Measurements from ENCODE around the gene RABGAP1L.
A peak's percentile ranks its signal among the peaks of the same experiment; 100 is the strongest.
"Not testable (repeated sequence)": the region's sequence is repeated elsewhere in the genome, so short reads cannot be mapped to it uniquely, and the experiment has no call there.

RABGAP1L gene

GRCh38 chr1:174197547-174197946 is 38.2 kb downstream of the RABGAP1L start:
- DNase-seq (ENCODE audit: low read depth): no peak

DNA sequence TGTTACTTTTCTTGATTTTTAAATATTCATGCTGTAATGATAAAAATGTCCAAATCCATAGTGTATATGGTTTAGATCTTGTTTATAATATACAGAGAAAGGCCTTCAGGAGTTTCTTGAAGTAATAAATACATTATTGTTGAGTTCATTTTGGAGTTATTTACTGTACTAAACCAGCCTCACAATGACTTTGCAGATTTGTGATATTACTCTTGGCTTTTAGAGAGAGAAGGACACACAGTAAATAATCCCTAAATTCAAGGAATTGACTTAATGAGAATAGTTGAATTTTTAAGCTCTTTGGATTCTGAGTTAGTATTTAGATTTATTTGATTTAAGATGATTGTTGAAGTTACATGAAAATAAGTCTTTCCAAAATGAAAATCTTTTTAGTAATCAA is 38.9 kb downstream of the RABGAP1L start:
- no peak for DNase-seq (ENCODE audit: low read depth)

DNA sequence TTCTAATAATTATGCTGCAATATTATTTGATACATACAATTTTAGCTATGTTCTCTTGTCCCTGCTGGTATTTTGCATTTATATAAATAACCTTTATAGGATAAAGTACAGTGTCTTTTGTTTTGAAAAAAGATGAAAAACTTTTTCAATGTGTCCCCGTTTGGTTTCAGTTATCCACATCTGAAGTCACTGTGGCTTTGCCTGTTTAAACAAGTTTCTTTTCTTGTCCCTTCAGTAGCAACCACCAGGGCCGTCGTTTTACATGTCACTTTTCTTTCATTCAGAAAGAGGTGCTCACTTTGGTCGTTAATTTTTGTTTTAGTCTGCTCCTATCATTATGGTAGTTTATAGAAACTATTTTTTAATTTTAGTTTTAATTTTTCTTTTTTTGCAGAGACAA is 41.4 kb downstream of the RABGAP1L start:
- DNase-seq (ENCODE audit: low read depth): no peak

DNA sequence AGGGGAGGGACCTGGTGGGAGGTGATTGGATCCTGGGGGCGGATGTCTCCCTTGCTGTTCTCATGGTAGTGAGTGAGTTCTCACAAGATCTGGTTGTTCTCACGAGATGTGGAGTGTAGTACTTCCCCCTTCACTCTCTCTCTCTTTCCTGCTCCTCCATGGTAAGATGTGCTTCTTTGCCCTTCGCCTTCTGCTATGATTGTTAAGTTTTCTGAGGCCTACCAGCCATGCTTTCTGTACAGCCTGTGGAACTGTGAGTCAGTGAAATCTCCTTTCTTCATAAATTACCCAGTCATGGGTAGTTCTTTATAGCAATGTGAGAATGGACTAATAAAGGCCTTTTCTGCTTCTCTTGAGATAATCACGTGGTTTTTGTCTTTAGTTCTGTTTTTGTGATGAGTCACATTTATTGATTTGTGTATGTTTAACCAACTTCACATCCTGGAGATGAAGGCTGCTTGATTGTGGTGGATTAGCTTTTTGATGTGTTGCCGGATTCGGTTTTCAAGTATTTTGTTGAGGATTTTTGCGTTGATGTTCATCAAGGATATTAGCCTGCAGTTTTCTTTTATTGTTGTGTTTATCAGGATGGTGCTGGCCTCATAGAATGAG is 45.5 kb downstream of the RABGAP1L start:
- DNase-seq (ENCODE audit: low read depth): no peak

DNA sequence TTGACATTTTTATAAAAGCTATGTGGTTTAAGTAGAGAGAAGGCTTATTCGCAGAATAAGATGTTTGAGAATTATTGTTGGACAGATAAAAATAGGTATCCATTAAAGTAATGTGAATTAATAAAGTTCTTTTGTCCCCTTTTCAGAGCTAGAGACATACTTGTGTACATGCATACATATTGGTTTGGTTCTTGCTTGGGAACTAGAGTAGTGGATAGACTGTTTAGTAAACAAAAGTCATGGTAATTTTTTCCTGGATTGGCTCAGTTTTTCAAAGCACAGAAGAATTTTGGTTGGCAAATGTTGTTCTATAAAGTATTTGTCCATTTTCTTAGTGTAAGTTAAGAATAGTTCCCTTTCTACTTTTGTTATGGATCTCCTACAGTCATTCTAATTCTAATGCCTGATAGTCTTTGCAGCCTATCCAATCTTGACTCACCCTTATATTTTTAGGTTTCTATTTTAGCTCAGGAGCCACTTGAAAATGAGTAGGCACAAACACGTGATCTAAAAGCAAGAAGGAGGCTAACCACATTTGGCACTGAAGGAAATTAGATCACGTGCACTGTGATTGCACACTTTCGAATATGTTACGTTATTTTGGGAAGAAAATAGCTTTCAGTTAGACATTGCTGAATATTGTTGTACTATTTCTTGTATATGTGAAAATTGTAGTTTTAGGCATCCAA is 47.0 kb downstream of the RABGAP1L start:
- no peak for DNase-seq (ENCODE audit: low read depth)

GRCh38 chr1:174209347-174210187 is 50.2 kb downstream of the RABGAP1L start:
- DNase-seq (ENCODE audit: low read depth): no peak

- DNase-seq (ENCODE audit: low read depth): no peak
Measured at GRCh38 chr1:174211486-174211885, 52.2 kb downstream of the RABGAP1L start.

GRCh38 chr1:174215766-174216165 is 56.4 kb downstream of the RABGAP1L start:
- no peak for DNase-seq (ENCODE audit: low read depth)

GRCh38 chr1:174217248-174217647 is 57.9 kb downstream of the RABGAP1L start:
- DNase-seq (ENCODE audit: low read depth): no peak

DNA sequence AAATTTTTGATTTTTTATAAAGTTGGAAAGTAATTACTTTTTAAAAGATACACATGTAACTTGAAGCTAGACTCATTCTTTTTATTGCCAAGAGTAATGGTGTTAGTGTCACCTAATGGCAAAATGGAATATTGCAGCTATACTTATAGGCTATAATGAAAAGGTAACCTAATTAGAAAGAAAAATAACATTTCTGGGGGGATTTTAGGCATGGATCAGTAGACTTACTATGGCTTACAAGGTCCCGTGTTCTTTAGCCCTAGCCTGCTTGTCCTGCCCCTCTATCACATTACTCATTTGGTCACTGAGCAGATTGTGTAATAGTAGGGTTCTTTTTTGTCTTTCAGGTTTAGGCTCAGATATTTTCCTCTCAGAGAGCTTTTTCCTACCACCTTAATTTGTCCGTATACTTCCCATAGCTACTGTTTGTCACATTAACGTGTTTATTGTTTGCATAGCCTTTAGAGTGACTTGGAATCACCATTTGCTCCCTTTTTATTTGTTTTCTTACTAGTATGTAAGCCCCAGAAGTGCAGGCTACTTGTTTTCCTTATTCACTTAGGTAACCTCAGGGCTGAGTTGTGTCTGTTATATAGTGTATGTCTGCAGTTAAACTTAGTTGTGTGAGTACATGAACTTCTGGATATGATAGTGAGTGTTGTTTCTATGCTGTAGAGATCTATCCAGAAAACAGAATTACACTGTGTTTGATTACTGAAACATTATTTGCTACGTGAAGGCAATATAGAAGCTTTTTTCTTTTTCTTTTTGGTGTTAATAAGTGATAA is 58.7 kb downstream of the RABGAP1L start:
- DNase-seq (ENCODE audit: low read depth): no peak

- no peak for DNase-seq (ENCODE audit: low read depth)
Measured at GRCh38 chr1:174218983-174219382, 59.7 kb downstream of the RABGAP1L start.

GRCh38 chr1:174219606-174220370 is 60.5 kb downstream of the RABGAP1L start:
- no peak for DNase-seq (ENCODE audit: low read depth)

DNA sequence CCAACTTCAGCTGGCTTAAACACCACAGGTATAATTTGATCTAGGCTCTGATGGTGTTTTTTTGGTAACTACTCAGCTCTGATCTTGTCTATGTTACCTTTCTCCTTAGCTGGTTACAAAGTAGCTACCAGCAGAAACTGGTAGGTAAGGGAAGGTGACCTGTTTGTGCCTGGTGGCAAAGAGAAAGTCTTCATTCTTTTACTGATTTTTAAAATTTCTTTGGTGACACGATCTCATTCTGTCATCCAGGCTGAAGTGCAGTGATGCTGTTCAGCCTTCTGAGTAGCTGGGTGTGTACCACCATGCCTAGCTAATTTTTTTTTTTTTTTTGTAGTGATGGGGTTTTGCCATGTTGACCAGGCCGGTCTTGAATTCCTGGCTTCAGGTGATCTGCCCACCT is 62.4 kb downstream of the RABGAP1L start:
- DNase-seq (ENCODE audit: low read depth): no peak

- peak; percentile 42 for DNase-seq (ENCODE audit: low read depth)
Measured at GRCh38 chr1:174222166-174222949, 63.0 kb downstream of the RABGAP1L start.

DNA sequence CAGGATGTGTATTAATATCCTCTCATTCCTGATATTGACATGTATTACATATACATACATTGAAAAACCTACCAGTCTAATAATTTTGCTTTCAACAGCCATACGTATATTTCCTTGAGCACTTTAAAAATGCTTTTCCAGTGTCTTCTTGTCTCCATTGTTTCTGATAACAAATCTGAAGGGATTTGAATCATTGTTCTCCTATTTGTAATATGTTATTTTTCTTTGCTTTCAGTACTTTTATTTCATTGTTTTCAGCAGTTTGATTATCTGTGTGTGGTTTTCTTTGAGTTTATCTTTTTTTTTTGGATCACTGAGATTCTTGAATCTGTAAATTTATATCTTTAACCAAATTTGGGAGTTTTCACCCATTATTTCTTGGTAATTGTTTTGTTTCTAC is 65.3 kb downstream of the RABGAP1L start:
- no peak for DNase-seq (ENCODE audit: low read depth)

- DNase-seq (ENCODE audit: low read depth): no peak
Measured at GRCh38 chr1:174225499-174226204, 66.3 kb downstream of the RABGAP1L start.

GRCh38 chr1:174230399-174230798 is 71.1 kb downstream of the RABGAP1L start:
- DNase-seq (ENCODE audit: low read depth): no peak

- no peak for DNase-seq (ENCODE audit: low read depth)
Measured at GRCh38 chr1:174232761-174233160, 73.4 kb downstream of the RABGAP1L start.

DNA sequence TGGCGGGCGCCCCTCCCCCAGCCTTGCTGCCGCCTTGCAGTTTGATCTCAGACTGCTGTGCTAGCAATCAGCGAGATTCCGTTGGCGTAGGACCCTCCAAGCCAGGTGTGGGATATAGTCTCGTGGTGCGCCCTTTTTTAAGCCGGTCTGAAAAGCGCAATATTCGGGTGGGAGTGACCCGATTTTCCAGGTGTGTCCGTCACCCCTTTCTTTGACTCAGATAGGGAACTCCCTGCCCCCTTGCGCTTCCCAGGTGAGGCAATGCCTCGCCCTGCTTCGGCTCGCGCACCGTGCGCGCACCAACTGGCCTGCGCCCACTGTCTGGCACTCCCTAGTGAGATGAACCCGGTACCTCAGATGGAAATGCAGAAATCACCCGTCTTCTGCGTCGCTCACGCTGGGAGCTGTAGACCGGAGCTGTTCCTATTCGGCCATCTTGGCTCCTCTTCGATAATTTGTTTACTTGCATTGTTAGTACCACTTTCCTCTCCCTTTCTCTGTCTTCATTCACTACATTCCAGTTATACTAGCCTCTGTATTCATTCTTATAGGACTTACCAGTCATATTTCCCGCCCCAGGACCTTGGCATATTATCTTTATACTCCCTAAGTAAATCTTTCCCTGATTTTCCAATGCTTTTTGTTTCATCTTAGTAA is 79.7 kb downstream of the RABGAP1L start:
- not testable (repeated sequence) for DNase-seq (ENCODE audit: low read depth)

Data from GM04504 (cell line).